Measurements from ENCODE around the gene TOM1L2.

TOM1L2 gene

GRCh38 chr17:17965152-17965721 is 7.0 kb downstream of the TOM1L2 start:
- no peak overlapping the region for H3K4me3 ChIP-seq (ENCODE audit: low read depth, low read length)
- TF ChIP-seq CTCF (IDR thresholded peaks at IDR 0.05; ENCODE audit: insufficient read depth, low read depth, low read length, missing control alignments) = no peak
- no peak for DNase-seq (ENCODE audit: low read depth)

GRCh38 chr17:17964710-17965109 is 7.5 kb downstream of the TOM1L2 start:
- no peak for DNase-seq (ENCODE audit: low read depth)
- H3K4me3 ChIP-seq (ENCODE audit: low read depth, low read length) = no peak overlapping the region
- TF ChIP-seq CTCF (IDR thresholded peaks at IDR 0.05; ENCODE audit: insufficient read depth, low read depth, low read length, missing control alignments) = no peak

GRCh38 chr17:17963694-17964436 is 8.3 kb downstream of the TOM1L2 start:
- no peak for TF ChIP-seq CTCF (IDR thresholded peaks at IDR 0.05; ENCODE audit: insufficient read depth, low read depth, low read length, missing control alignments)
- no peak overlapping the region for H3K4me3 ChIP-seq (ENCODE audit: low read depth, low read length)
- DNase-seq (ENCODE audit: low read depth) = no peak

- no peak overlapping the region for H3K4me3 ChIP-seq (ENCODE audit: low read depth, low read length)
- no peak for TF ChIP-seq CTCF (IDR thresholded peaks at IDR 0.05; ENCODE audit: insufficient read depth, low read depth, low read length, missing control alignments)
- no peak for DNase-seq (ENCODE audit: low read depth)
Observed at GRCh38 chr17:17963066-17963465, 9.1 kb downstream of the TOM1L2 start.

GRCh38 chr17:17960500-17961030 is 11.6 kb downstream of the TOM1L2 start:
- DNase-seq (ENCODE audit: low read depth) = no peak
- no peak overlapping the region; the same call in 1 of the 2 replicates for H3K4me3 ChIP-seq (ENCODE audit: low read depth, low read length)
- TF ChIP-seq CTCF (IDR thresholded peaks at IDR 0.05; ENCODE audit: insufficient read depth, low read depth, low read length, missing control alignments) = no peak

- peak; percentile 72 for DNase-seq (ENCODE audit: low read depth)
- TF ChIP-seq CTCF (IDR thresholded peaks at IDR 0.05; ENCODE audit: insufficient read depth, low read depth, low read length, missing control alignments) = no peak
- H3K4me3 ChIP-seq (ENCODE audit: low read depth, low read length) = peak overlapping the region; percentile 48
Observed at GRCh38 chr17:17959520-17960361, 12.5 kb downstream of the TOM1L2 start.
